GM23338 (cell line): ENCODE results near the gene ME3.

Experiments used
- CREB1 ChIP-seq: fragments of 250-450 bp; sonication (Bioruptor Pico); IDR thresholded peaks from 2 replicates; pipeline ENCODE4 v1.5.0; 2020; ENCODE audit warnings: low read depth, mild to moderate bottlenecking, moderate library complexity
- EZH2 ChIP-seq: fragments of 200-600 bp; sonication (generic); IDR thresholded peaks from one replicate; pipeline ENCODE4 v1.8.0; 2017; ENCODE audit warnings: antibody characterized with exemption, mild to moderate bottlenecking, low read depth; ENCODE audit not compliant: unreplicated experiment
- EZH2phosphoT487 ChIP-seq: fragments of 200-600 bp; sonication (generic); IDR thresholded peaks from one replicate; pipeline ENCODE4 v1.8.1; 2018; ENCODE audit warnings: antibody characterized with exemption; ENCODE audit not compliant: unreplicated experiment
- NANOG ChIP-seq: IDR thresholded peaks from 2 replicates; pipeline ENCODE4 v1.6.1; 2016; ENCODE audit warnings: antibody characterized with exemption, borderline replicate concordance
- POLR2AphosphoS5 ChIP-seq: IDR thresholded peaks from 2 replicates; pipeline ENCODE4 v1.6.1; 2016; ENCODE audit warnings: antibody characterized with exemption, low read depth
- TF ChIP-seq, protein P1 (sequence below), 2 experiments: fragments of 200-600 bp in 1 of 2; sonication (generic) in 1 of 2; conservative IDR thresholded peaks; 2 replicates each; pipeline versions ENCODE4 v1.5.1 to v1.6.1; 2016 to 2017; ENCODE audit warnings: antibody characterized with exemption in 2 of 2, low read depth in 2 of 2, mild to moderate bottlenecking in 2 of 2, moderate library complexity in 1 of 2

DNA sequence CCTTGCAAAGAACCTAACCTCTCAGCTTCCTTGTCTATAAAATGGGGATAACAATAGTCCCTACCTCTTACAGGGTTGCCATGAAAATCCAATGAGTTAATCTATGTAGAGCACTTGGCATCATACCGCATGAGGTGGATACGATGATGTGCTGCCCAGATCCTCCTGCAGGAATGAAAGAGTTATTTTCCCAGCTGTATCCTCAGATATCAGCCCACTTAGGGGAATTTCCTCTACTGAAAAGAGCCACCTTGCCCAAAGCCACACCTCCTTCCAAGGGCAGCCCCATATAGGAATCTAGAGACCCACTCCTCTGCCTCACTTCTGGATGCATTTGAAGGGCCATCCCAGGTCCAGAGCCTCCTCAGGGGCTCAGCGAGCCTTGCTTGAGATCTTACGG, 169.3 kb downstream of the ME3 start:
- TF ChIP-seq, protein P1, sequence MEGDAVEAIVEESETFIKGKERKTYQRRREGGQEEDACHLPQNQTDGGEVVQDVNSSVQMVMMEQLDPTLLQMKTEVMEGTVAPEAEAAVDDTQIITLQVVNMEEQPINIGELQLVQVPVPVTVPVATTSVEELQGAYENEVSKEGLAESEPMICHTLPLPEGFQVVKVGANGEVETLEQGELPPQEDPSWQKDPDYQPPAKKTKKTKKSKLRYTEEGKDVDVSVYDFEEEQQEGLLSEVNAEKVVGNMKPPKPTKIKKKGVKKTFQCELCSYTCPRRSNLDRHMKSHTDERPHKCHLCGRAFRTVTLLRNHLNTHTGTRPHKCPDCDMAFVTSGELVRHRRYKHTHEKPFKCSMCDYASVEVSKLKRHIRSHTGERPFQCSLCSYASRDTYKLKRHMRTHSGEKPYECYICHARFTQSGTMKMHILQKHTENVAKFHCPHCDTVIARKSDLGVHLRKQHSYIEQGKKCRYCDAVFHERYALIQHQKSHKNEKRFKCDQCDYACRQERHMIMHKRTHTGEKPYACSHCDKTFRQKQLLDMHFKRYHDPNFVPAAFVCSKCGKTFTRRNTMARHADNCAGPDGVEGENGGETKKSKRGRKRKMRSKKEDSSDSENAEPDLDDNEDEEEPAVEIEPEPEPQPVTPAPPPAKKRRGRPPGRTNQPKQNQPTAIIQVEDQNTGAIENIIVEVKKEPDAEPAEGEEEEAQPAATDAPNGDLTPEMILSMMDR (conservative IDR thresholded peaks at IDR 0.05; ENCODE audit: low read depth in 2 of 2) = no peak
- TF ChIP-seq POLR2AphosphoS5 = no peak
- no peak for TF ChIP-seq EZH2
- no peak for TF ChIP-seq CREB1 (CRISPR knock-in tag)
- no peak for TF ChIP-seq EZH2phosphoT487
- no peak for TF ChIP-seq NANOG
